ENCODE data around the gene BAIAP2L1. TPM values are rescaled to one million over a fixed set of nuclear protein-coding genes. Genes with fewer than 3 reads are reported as not detected.

Gene BAIAP2L1
- total and polyA plus RNA-seq, 9 of the 15 experiments (the other 6 are each of a cell fraction or from before 2014, with no cell fraction given): 4.2 to 29.8 (median 15.5) TPM

GRCh38 chr7:98400542-98401340 lies at the start of gene BAIAP2L1 (continued):
- no peak for TF ChIP-seq ZNF644 (tag; IDR thresholded peaks at IDR 0.05; ENCODE audit: low read depth)
- TF ChIP-seq SIRT6 (IDR thresholded peaks at IDR 0.05; ENCODE audit: low read depth, low read length): no peak
- TF ChIP-seq DMBX1 (CRISPR knock-in tag; IDR thresholded peaks at IDR 0.05; ENCODE audit: borderline replicate concordance): 0 out of 2 replicates have a peak, but pooled peaks have one; percentile 24
- no peak; the same call in 1 of the 2 replicates for TF ChIP-seq ZNF583 (CRISPR knock-in tag; IDR thresholded peaks at IDR 0.05)
- peak; percentile 90 for TF ChIP-seq ZBTB7A (IDR thresholded peaks at IDR 0.05; ENCODE audit: borderline replicate concordance, control insufficient read depth, low read depth, low read length)
- TF ChIP-seq ZBTB2 (IDR thresholded peaks at IDR 0.05): no peak
- no peak for TF ChIP-seq ZBTB49 (CRISPR knock-in tag; IDR thresholded peaks at IDR 0.05; ENCODE audit: borderline replicate concordance)
- TF ChIP-seq HDAC3 (IDR thresholded peaks at IDR 0.05; ENCODE audit: borderline replicate concordance, partially characterized antibody): no peak
- TF ChIP-seq SMAD3 (CRISPR knock-in tag; conservative IDR thresholded peaks at IDR 0.05): no peak
- no peak for TF ChIP-seq ZFP30 (CRISPR knock-in tag; IDR thresholded peaks at IDR 0.05; ENCODE audit: borderline replicate concordance)
- TF ChIP-seq ETV1 (tag; conservative IDR thresholded peaks at IDR 0.05; ENCODE audit: low read depth): no peak
- no peak for TF ChIP-seq HOXB6 (CRISPR knock-in tag; IDR thresholded peaks at IDR 0.05; ENCODE audit: borderline replicate concordance)
- no peak for TF ChIP-seq HDAC1 (IDR thresholded peaks at IDR 0.05)
- no peak for TF ChIP-seq U2AF2 (optimal IDR thresholded peaks at IDR 0.05; ENCODE audit: low read depth, low read length)
- no peak for TF ChIP-seq SMAD2 (IDR thresholded peaks at IDR 0.05; ENCODE audit: low read depth, low read length)
- peak; percentile 82; the same call in 1 of the 2 replicates for TF ChIP-seq ZNF232 (CRISPR knock-in tag; IDR thresholded peaks at IDR 0.05)
- TF ChIP-seq ZNF197 (CRISPR knock-in tag; IDR thresholded peaks at IDR 0.05; ENCODE audit: low read depth): no peak
- no peak; the same call in 1 of the 2 replicates for TF ChIP-seq NR3C1 (CRISPR knock-in tag; IDR thresholded peaks at IDR 0.05)
- no peak for TF ChIP-seq ZBTB9 (CRISPR knock-in tag; IDR thresholded peaks at IDR 0.05)
- TF ChIP-seq GABPA (tag; conservative IDR thresholded peaks at IDR 0.05; ENCODE audit: low read depth): no peak
- TF ChIP-seq NFE2 (IDR thresholded peaks at IDR 0.05; ENCODE audit: low read depth): no peak
